DMS 273 treated with DMSO at 0.1 percent for 48 hours (cell line): ENCODE results near the gene GAB1.
A peak's percentile ranks its signal among the peaks of the same experiment; 100 is the strongest.

Source experiments
- DNase-seq: peaks from one replicate; lab custom pipeline; 2025; lab: John Stamatoyannopoulos, UW

Gene GAB1

DNA sequence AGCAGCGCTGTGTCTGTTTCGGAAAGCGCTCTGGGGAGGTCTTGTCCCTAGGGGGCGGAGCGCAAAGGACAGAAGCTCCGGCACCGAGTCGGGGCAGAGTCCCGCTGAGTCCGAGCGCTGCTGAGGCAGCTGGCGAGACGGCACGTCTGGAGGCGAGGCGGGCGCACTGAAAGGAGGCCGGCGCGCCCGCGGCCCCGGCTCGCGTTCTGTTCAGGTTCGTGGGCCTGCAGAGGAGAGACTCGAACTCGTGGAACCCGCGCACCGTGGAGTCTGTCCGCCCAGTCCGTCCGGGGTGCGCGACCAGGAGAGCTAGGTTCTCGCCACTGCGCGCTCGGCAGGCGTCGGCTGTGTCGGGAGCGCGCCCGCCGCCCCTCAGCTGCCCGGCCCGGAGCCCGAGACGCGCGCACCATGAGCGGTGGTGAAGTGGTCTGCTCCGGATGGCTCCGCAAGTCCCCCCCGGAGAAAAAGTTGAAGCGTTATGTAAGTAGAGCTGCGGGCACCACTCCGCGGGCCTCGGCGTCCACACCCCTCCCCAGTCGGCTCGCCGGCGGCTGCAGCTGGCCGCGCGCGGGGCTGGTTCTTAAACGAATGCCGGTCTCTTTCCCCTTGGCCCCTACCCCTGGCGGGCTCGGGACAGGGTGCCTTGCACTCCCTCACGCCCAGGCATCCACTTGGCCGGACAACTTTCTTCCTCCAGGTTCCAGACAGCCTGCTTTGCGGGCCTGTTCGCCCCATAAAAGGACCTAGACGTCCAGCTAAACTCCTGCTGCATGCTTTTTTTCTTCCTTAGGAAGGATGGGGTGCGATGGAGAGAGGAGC, at the start of gene GAB1:
Gene GAB1, plus strand, starts transcription at position 96 of the 819 bp plus-strand sequence. Its CDS starts 313 bp downstream, at position 409.
- peak; percentile 26 for DNase-seq

GRCh38 chr4:143287572-143287923, 49.1 kb upstream of the GAB1 start:
- no peak for DNase-seq

- no peak for DNase-seq
Observed at GRCh38 chr4:143288171-143288570, 48.5 kb upstream of the GAB1 start.

GRCh38 chr4:143289370-143289769, 47.3 kb upstream of the GAB1 start:
- DNase-seq, result no peak

- no peak for DNase-seq
Observed at GRCh38 chr4:143291314-143291713, 45.4 kb upstream of the GAB1 start.

GRCh38 chr4:143292858-143293257, 43.8 kb upstream of the GAB1 start:
- DNase-seq, result no peak

DNA sequence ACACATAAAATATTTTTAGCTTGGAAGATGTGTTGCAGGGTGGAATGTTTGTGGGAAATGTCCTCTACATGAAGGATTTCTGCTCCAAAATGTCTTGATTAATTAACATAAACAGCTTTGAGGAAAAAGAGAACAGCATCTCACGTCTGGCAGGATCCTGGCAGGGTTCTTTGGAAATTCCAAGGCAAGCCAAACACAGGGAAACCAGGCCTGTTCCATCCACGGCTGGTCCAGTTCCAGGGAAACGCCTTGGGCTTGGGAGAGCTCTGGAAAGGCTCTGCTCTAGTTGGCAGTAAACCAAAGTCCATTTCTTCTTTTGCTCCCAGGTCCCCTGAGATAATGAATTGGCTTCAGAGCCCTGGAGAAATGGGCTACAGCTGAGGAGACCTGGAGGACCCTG, 42.4 kb upstream of the GAB1 start:
- DNase-seq, result no peak

- no peak for DNase-seq
Observed at GRCh38 chr4:143294710-143295275, 41.9 kb upstream of the GAB1 start.

GRCh38 chr4:143296397-143297067, 40.1 kb upstream of the GAB1 start:
- DNase-seq, result no peak

DNA sequence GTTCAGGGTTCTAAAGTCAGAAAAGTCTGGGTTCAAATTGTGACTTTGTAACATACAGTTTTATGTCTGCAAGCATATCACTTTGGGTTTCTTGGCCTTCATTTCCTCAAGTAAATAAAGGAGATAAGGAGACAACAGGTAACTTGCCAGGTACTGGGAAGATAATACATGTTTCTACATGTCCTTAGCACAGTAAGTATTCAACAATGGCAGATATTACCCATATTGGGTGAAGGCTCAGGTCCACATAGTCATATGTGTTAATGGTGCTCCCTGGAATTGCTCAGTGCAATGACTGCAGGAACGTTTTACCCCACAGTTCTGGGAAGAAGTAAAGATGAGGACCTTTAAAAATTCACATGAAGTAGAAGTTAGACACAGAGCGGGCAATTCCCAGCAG, 35.8 kb upstream of the GAB1 start:
- no peak for DNase-seq

GRCh38 chr4:143302536-143302935, 34.1 kb upstream of the GAB1 start:
- no peak for DNase-seq

DNA sequence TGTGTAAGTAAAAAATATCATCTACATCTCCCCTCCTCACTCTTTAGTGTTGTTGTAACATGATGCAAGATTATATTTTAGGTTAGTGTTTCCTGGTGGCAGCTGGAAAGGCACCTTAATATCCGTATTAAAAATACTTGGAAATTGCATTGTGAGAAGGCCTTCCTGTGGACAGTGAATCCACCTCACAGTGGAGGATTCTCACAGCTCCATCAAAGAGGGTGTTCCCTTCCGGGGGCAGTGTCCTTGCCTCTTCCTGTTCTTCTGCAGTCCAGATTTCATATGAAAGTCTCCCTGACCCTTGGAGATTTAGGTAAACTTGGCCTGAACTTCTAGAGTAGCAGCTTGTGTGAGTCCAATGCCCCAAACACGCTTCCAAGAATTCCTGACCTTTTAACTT, 29.9 kb upstream of the GAB1 start:
- DNase-seq, result no peak

GRCh38 chr4:143307531-143307930, 29.1 kb upstream of the GAB1 start:
- DNase-seq, result no peak

DNA sequence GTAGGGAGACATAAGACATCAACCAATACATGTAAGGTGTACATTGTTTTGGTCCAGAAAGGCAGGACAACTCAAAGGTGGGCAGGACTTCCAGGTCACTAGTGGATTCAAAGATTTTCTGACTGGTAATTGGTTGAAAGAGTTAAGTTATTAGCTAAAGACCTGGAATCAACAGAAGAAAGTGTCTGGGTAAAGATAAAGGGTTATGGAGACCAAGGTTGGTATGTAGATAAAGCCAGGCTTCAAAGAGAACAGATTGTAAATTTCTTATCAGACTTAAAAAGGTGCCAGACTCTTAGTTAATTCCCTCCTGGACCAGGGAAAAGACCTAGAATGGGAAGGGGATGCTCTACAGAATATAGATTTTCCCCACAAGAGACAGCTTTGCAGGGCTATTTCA, 28.3 kb upstream of the GAB1 start:
- DNase-seq, result no peak

DNA sequence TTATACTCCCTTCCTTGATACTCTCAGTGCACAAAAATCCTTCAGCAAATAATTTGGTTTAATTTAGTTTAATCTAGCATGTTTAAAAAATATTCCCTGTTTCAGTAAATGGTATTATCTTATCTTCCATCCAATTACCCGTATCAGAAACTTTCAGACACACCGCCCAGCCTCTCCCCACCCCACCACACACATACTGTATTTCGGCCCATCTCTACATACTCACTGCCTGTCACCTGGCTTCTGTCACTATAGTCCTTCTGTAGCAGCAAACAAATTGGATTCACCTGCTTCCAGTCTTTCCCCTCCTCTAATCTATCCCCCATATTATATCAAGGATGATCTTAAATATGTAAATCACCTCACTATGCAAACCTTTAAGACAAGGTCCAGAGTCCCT, 24.8 kb upstream of the GAB1 start:
- DNase-seq, result no peak

DNA sequence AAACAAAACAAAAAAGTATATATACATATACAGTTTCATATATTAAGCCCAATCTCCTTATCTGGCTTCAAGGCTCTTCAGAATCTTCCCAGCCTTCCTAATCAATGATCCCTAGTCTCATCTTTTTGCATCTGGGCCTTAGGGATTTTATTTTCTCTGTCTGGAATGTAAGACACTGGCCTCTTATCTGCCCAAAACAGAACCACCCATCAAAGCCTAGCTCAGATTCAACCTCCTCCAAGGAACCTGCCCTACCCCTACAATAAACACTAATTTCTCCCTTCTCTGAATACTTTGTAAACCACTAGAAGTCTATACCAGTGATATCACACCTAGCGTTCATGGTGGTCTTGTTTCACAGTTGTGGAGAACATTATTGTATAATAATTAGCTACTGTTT, 23.2 kb upstream of the GAB1 start:
- no peak for DNase-seq

- no peak for DNase-seq
Observed at GRCh38 chr4:143313996-143314395, 22.7 kb upstream of the GAB1 start.

GRCh38 chr4:143320113-143320512, 16.6 kb upstream of the GAB1 start:
- DNase-seq, result no peak

- DNase-seq, result no peak
Observed at GRCh38 chr4:143326735-143327134, 9.9 kb upstream of the GAB1 start.

GRCh38 chr4:143329985-143330384, 6.7 kb upstream of the GAB1 start:
- no peak for DNase-seq

GRCh38 chr4:143335979-143336780, 496 bp upstream of the GAB1 start:
- peak; percentile 53 for DNase-seq

DNA sequence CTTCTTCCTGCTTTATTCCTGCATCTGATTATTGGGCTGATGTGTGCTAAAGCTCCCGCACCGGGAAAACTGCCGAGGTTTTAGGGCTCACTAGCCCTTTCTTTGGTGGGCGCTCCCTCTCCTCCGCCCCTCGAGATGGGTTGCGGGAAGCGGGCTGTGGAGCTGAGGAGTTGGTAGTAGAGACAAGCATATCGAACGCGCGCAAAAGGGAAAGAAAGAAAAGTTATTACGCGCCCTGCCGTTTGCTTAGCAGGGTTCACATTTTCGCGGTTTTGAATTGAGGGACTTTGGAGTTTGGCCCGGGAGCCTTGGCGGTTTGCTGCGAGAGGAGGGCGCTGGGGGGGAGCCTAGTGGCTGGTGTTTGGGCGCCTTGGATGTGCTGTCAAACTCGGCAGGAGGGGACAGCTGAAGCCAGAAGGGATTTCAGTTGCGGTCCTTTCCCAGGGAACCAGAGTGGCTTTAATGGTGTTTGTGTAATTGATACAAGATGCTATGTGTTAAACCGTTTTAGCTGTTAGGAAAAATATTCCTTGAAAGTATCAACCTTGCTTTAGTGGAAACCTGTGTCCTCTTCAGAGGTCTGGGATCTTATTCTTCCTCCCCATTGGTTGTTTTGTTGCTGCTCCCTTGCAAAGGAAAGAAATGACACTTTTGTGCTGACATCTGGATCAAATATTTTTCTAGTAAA, 1.1 kb downstream of the GAB1 start:
- DNase-seq, result no peak
